BJ (cell line): ENCODE data around the gene FCSK. TPM values are rescaled to one million over a fixed set of nuclear protein-coding genes. Genes with fewer than 3 reads are reported as not detected.

Experiments
- CTCF ChIA-PET: fragments of 350-600 bp; formaldehyde crosslinking; extraction: SDS; loops from one replicate; lab custom pipeline; 2021; ENCODE audit warnings: antibody characterized with exemption, inconsistent platforms; lab: Yijun Ruan, JAX
- POLR2A ChIA-PET: fragments of 300-600 bp; sonication (Branson Sonifier 250); formaldehyde crosslinking; extraction: SDS; loops from one replicate; lab custom pipeline; 2021; ENCODE audit warnings: antibody characterized with exemption; lab: Charles Lee
- DNase-seq: peaks from one replicate; pipeline ENCODE4 v3.0.0-alpha.2; 2011; ENCODE audit warnings: low read depth
- H3K27me3 ChIP-seq: 2 replicates; pipeline ENCODE4 v1.6.0; 2011; ENCODE audit warnings: low read length; ENCODE audit not compliant: control insufficient read depth, insufficient read depth
- H3K36me3 ChIP-seq: 2 replicates; pipeline ENCODE4 v1.5.1; 2011; ENCODE audit warnings: low read length; ENCODE audit not compliant: control insufficient read depth, insufficient read depth
- H3K4me3 ChIP-seq: 2 replicates; pipeline ENCODE4 v1.5.1; 2011; ENCODE audit warnings: low read depth, mild to moderate bottlenecking, control low read depth, low read length
- polyA plus RNA-seq: library from polyadenylated mRNA; depleted of rRNA; stranded (reverse); fragments of >200 nt; gene quantifications from 2 replicates; pipeline ENCODE4 v1.2.3, GENCODE V29; 2011
- TF ChIP-seq, protein P1 (sequence below): IDR thresholded peaks from 2 replicates; pipeline ENCODE4 v1.5.1; 2011; ENCODE audit warnings: low read depth, mild to moderate bottlenecking, control low read depth, inconsistent platforms, low read length, moderate library complexity; ENCODE audit not compliant: insufficient read depth

FCSK gene
- polyA plus RNA-seq, 1 experiment: 9.0 TPM

GRCh38 chr16:70476272-70477020 is 22.1 kb downstream of the FCSK start:
- CTCF ChIA-PET: interaction anchor here (1.0 kb wide), 1 partner anchor 94 kb away, joined by 3 read pairs; no protein-coding TSS in a partner anchor
- TF ChIP-seq, protein P1, sequence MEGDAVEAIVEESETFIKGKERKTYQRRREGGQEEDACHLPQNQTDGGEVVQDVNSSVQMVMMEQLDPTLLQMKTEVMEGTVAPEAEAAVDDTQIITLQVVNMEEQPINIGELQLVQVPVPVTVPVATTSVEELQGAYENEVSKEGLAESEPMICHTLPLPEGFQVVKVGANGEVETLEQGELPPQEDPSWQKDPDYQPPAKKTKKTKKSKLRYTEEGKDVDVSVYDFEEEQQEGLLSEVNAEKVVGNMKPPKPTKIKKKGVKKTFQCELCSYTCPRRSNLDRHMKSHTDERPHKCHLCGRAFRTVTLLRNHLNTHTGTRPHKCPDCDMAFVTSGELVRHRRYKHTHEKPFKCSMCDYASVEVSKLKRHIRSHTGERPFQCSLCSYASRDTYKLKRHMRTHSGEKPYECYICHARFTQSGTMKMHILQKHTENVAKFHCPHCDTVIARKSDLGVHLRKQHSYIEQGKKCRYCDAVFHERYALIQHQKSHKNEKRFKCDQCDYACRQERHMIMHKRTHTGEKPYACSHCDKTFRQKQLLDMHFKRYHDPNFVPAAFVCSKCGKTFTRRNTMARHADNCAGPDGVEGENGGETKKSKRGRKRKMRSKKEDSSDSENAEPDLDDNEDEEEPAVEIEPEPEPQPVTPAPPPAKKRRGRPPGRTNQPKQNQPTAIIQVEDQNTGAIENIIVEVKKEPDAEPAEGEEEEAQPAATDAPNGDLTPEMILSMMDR: no peak

DNA sequence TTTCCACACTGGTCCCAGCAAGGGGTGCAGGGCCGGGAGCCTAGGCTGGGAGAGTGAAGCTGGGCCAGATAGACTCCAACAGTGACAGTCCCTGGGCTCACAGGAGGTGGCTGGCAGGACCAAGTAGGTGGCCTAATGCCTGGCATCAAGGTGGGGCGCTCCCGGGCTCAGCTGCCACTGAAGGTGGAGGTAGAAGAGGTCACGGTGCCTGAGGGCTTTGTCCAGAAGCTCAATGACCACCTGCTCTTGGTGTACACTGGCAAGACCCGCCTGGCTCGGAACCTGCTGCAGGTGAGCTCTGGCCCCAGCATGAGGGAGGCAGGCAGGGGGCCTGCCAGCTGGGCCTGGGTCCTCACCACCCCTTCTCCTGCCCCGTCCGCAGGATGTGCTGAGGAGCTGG is 23.8 kb downstream of the FCSK start:
- ChIA-PET CTCF (interaction anchor here (1.0 to 1.4 kb wide), 2 partner anchors 108 to 131 kb away, joined by 3 read pairs; partner anchors contain the start of gene DDX19A), POLR2A (no interaction called here)
- TF ChIP-seq, protein P1: no peak
- no peak overlapping the region for H3K4me3 ChIP-seq
- DNase-seq: no peak
- peaks cover 25% of the 10 kb centered on the region for H3K36me3 ChIP-seq
- H3K27me3 ChIP-seq: no peaks in the 10 kb centered on the region

More at GRCh38 chr16:70476272-70477020, 22.1 kb downstream of the FCSK start:
- POLR2A ChIA-PET: no interaction called here
- peak; percentile 34 for DNase-seq
- Histone ChIP-seq H3K36me3 (peaks cover 24% of the 10 kb centered on the region), H3K4me3 (no peak overlapping the region), H3K27me3 (no peaks in the 10 kb centered on the region)

DNA sequence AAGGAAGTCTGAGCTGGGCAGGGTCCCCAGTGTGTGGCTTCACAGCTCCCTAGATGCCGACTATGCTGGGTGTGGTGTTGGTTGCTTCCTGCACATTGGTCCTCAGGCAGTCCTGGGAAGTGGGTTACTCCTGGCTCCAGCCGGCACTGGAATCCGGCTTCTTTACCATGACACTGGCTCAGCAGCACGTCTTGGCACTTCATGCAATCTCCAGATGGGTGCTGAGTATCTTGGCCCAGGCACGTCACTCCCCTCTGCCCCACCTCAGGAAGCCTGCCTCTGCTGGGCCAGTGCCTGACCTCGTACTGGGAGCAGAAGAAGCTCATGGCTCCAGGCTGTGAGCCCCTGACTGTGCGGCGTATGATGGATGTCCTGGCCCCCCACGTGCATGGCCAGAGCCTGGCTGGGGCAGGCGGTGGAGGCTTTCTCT is 24.5 kb downstream of the FCSK start:
- Histone ChIP-seq H3K36me3 (peaks cover 26% of the 10 kb centered on the region), H3K4me3 (no peak overlapping the region), H3K27me3 (no peaks in the 10 kb centered on the region)
- DNase-seq: no peak
- POLR2A ChIA-PET: interaction anchor here (0.7 kb wide), 1 partner anchor 133 kb away, joined by 3 read pairs; no protein-coding TSS in a partner anchor
- TF ChIP-seq, protein P1: no peak
- CTCF ChIA-PET: interaction anchor here (1.0 to 1.4 kb wide), 2 partner anchors 109 to 132 kb away, joined by 3 read pairs; partner anchors contain the start of gene DDX19A

DNA sequence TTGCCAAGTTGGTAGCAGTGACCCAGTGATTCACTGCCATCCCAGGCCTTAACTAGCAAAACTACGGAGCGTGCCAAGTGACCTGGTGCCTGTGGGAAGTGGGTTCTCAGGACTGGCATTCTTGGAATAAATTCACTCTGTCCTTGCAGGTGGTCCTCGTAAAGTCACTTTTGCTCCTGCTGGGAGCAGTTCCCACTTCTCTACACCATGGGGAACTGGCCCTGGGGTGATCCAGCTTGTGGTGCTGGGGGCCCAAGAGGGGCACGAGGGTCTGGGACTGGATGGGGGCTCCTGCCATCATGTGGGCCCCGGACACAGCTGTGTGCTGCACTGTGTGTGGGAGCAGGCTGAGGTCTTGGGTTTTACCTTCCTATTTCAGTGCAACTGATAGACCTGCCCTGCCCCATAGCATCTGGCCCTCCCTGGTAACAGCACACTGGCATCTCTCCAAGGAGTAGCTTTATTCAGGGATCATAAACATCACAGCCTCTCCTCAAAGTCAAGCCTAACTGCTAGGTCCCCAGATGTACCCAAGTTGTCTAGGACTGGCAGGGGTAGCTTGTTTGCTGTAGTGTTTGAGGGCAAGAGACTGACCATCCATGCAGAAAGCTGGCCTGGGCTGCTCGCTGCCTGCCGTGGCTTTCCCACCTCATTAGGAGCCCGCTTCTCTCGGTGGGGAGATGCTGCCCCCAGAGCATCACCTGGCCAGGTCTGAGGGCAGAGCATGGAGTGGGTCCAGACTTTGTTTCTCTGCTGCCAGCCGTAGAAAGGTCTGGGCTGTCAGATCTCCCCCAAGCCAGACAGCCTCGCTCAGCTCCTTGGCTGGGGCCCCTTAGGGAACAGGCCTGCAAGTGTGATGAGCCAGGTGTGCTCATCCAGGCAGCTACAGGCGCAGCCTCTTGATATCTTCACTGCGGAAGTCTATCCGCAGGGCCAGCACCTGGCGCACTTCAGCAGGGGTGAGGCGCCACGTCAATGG is 26.0 kb downstream of the FCSK start:
- no peaks in the 10 kb centered on the region for H3K27me3 ChIP-seq
- CTCF ChIA-PET: interaction anchor here (0.5 kb wide), 1 partner anchor 44 kb away, joined by 4 read pairs; no protein-coding TSS in a partner anchor
- TF ChIP-seq, protein P1: no peak
- no peak overlapping the region for H3K4me3 ChIP-seq
- H3K36me3 ChIP-seq: peaks cover 25% of the 10 kb centered on the region
- POLR2A ChIA-PET: no interaction called here
- no peak for DNase-seq
